SK-N-MC (cell line): Measurements from ENCODE around the gene ELOVL6.
"Not testable (repeated sequence)": the region's sequence is repeated elsewhere in the genome, so short reads cannot be mapped to it uniquely, and the experiment has no call there.

Source experiments
- DNase-seq: peaks from one replicate; pipeline ENCODE4 v3.0.0-alpha.2; 2011; ENCODE audit warnings: low read depth, low spot score
- H3K27ac ChIP-seq: fragments of 200-600 bp; sonication (generic); 2 replicates; pipeline ENCODE4 v1.5.1; 2016; ENCODE audit warnings: mixed run types
- H3K36me3 ChIP-seq: fragments of 200-600 bp; sonication (generic); 2 replicates; pipeline ENCODE4 v1.6.1; 2017; ENCODE audit warnings: antibody characterized with exemption, low read length, mixed read lengths; ENCODE audit not compliant: insufficient read depth
- H3K4me3 ChIP-seq: fragments of 200-600 bp; sonication (generic); 2 replicates; pipeline ENCODE4 v1.5.1; 2016
- H3K9ac ChIP-seq: fragments of 200-600 bp; sonication (generic); 2 replicates; pipeline ENCODE4 v1.8.0; 2017; ENCODE audit warnings: mixed run types, mixed read lengths; ENCODE audit not compliant: insufficient read length
- H3K9me3 ChIP-seq: fragments of 200-600 bp; sonication (generic); 2 replicates; pipeline ENCODE4 v1.6.1; 2017; ENCODE audit warnings: low read depth, mild to moderate bottlenecking, antibody characterized with exemption, low read length, moderate library complexity, mixed read lengths
- EZH2 ChIP-seq: fragments of 200-600 bp; sonication (generic); IDR thresholded peaks from one replicate; pipeline ENCODE4 v1.6.1; 2017; ENCODE audit warnings: antibody characterized with exemption
- FOXP2 ChIP-seq: optimal IDR thresholded peaks from 2 replicates; pipeline ENCODE3; 2011; ENCODE audit warnings: mild to moderate bottlenecking, moderate library complexity; ENCODE audit not compliant: insufficient read depth; ENCODE audit errors: extremely low read length, control extremely low read depth
- POLR2AphosphoS5 ChIP-seq: IDR thresholded peaks from 2 replicates; pipeline ENCODE4 v1.6.1; 2012; ENCODE audit warnings: mild to moderate bottlenecking, low read depth, low read length, borderline replicate concordance

ELOVL6 gene

GRCh38 chr4:110193822-110194761 is 4.3 kb downstream of the ELOVL6 start:
- Histone ChIP-seq H3K9me3 (no peaks in the 10 kb centered on the region), H3K36me3 (no peaks in the 10 kb centered on the region), H3K4me3 (peak overlapping the region; percentile 56), H3K9ac (peak overlapping the region; percentile 81), H3K27ac (peak overlapping the region; percentile 97)
- DNase-seq, result peak; percentile 76
- peak; percentile 89 for TF ChIP-seq POLR2AphosphoS5
- TF ChIP-seq FOXP2, result no peak
- no peak for TF ChIP-seq EZH2

DNA sequence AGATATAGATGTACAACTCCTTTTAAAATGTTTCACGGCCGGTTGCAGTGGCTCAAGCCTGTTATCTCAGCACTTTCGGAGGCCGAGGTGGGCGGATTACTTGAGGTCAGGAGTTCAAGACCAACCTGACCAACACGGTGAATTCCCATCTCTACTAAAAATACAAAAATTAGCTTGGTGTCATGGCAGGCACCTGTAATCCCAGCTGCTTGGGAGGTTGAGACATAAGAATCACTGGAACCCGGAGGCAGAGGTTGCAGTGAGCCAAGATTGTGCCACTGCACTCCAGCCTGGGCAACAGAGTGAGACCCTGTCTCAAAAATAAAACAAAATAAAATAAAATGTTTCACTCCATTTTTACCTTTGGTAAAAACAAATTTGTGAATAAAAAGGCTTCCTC is 5.1 kb downstream of the ELOVL6 start:
- H3K9me3 ChIP-seq, H3K36me3 ChIP-seq, DNase-seq: not testable (repeated sequence)
- peak overlapping the region; percentile 7; the same call in 1 of the 2 replicates for H3K4me3 ChIP-seq
- H3K9ac ChIP-seq, result peak overlapping the region; percentile 58
- peak overlapping the region; percentile 97 for H3K27ac ChIP-seq

- no peak overlapping the region for H3K27ac ChIP-seq
- H3K4me3 ChIP-seq, result no peak overlapping the region
- DNase-seq, result no peak
- H3K9me3 ChIP-seq, result no peaks in the 10 kb centered on the region
- no peaks in the 10 kb centered on the region for H3K36me3 ChIP-seq
- TF ChIP-seq EZH2 (no peak), POLR2AphosphoS5 (no peak), FOXP2 (no peak)
- H3K9ac ChIP-seq, result no peak overlapping the region
These were observed 8.2 kb downstream of the ELOVL6 start for GRCh38 chr4:110190249-110190648.

DNA sequence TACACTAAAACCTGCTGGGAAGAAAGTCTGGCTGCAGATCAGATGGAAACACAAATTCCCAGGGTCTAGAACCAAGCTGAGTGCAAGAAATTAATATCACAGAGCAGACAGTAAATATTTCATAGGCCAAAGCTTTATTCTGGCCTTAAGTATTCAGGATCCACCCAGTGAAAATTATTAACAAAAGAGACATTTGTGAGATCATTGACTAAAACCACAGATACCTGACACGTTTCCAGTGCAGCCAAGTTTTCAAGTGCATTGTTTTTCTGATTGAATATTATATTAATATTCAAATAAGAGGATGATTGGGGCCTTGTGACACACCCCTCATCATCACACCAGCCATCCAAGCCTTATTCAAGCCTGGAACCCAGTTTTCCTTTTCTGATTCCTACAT is 10.3 kb downstream of the ELOVL6 start:
- no peak overlapping the region for H3K4me3 ChIP-seq
- DNase-seq, result no peak
- H3K27ac ChIP-seq, result peak overlapping the region; percentile 59; the same call in 1 of the 2 replicates
- no peaks in the 10 kb centered on the region for H3K9me3 ChIP-seq
- no peaks in the 10 kb centered on the region for H3K36me3 ChIP-seq
- no peak for TF ChIP-seq POLR2AphosphoS5
- no peak for TF ChIP-seq EZH2
- no peak for TF ChIP-seq FOXP2
- H3K9ac ChIP-seq, result no peak overlapping the region

DNA sequence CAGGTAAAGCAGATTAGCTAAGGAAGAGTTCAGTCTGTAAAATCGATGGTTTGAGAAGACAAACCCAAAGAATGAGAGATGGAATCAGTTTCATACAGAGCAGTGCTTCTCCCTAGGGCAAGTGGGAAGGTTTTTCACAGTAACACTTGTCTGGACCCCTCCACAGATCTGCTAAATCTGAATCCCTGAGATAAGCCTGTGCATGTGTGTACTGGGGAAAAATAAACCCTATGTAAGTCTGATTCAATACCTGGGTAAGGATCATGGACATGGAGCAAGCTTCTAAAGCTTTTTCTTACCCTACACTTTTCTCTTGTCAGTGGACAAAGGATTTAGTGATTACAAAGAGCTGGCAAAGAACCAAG is 13.6 kb downstream of the ELOVL6 start:
- H3K9me3 ChIP-seq, result no peaks in the 10 kb centered on the region
- H3K9ac ChIP-seq, result no peak overlapping the region
- H3K36me3 ChIP-seq, result no peaks in the 10 kb centered on the region
- no peak overlapping the region for H3K4me3 ChIP-seq
- no peak for TF ChIP-seq POLR2AphosphoS5
- TF ChIP-seq FOXP2, result no peak
- no peak for TF ChIP-seq EZH2
- no peak for DNase-seq
- no peak overlapping the region for H3K27ac ChIP-seq

- Histone ChIP-seq H3K27ac (no peak overlapping the region), H3K4me3 (no peak overlapping the region), H3K36me3 (no peaks in the 10 kb centered on the region), H3K9ac (no peak overlapping the region), H3K9me3 (no peaks in the 10 kb centered on the region)
- TF ChIP-seq POLR2AphosphoS5, result no peak
- TF ChIP-seq EZH2, result no peak
- no peak for TF ChIP-seq FOXP2
- no peak for DNase-seq
These were observed 14.2 kb downstream of the ELOVL6 start for GRCh38 chr4:110184140-110184790.

- Histone ChIP-seq H3K36me3 (no peaks in the 10 kb centered on the region), H3K9ac (no peak overlapping the region), H3K9me3 (no peaks in the 10 kb centered on the region), H3K4me3 (no peak overlapping the region), H3K27ac (no peak overlapping the region)
- DNase-seq, result no peak
- TF ChIP-seq FOXP2, result no peak
- TF ChIP-seq POLR2AphosphoS5, result no peak
- no peak for TF ChIP-seq EZH2
These were observed 14.8 kb downstream of the ELOVL6 start for GRCh38 chr4:110183643-110184042.

- TF ChIP-seq EZH2, result no peak
- TF ChIP-seq FOXP2, result no peak
- TF ChIP-seq POLR2AphosphoS5, result no peak
- Histone ChIP-seq H3K4me3 (no peak overlapping the region), H3K9ac (no peak overlapping the region), H3K27ac (no peak overlapping the region), H3K36me3 (no peaks in the 10 kb centered on the region), H3K9me3 (no peaks in the 10 kb centered on the region)
- DNase-seq, result no peak
These were observed 15.4 kb downstream of the ELOVL6 start for GRCh38 chr4:110183058-110183457.
